Esophagus squamous epithelium (tissue), 5 donors: ENCODE measurements around the gene ZNF506. TPM values are rescaled to one million over a fixed set of nuclear protein-coding genes. Genes with fewer than 3 reads are reported as not detected.
"Not testable (repeated sequence)": the region's sequence is repeated elsewhere in the genome, so short reads cannot be mapped to it uniquely, and the experiment has no call there.

Experiments used
- DNase-seq: peaks from one replicate; lab custom pipeline; 2025; lab: John Stamatoyannopoulos, UW
- H3K27ac ChIP-seq, 4 donors: fragments of 200-600 bp; sonication (generic); one replicate each; pipeline ENCODE4 v1.5.1; 2016 to 2019; ENCODE audit warnings: mild to moderate bottlenecking in 1 of 4
- H3K27me3 ChIP-seq, 4 donors: fragments of 200-600 bp; sonication (generic); 1 replicate in 3 of 4; 2 replicates in 1 of 4; pipeline versions ENCODE4 v1.5.1 to v1.6.0; 2017 to 2021; ENCODE audit warnings: antibody characterized with exemption in 1 of 4
- H3K36me3 ChIP-seq, 3 donors: fragments of 200-600 bp; sonication (generic); one replicate each; pipeline ENCODE4 v1.5.1; 2016 to 2019
- H3K4me1 ChIP-seq, 3 donors: fragments of 200-600 bp; sonication (generic); one replicate each; pipeline ENCODE4 v1.5.1; 2017 to 2019
- H3K4me3 ChIP-seq, 4 donors: fragments of 200-600 bp; sonication (generic); 1 replicate in 3 of 4; 2 replicates in 1 of 4; pipeline ENCODE4 v1.5.1; 2016 to 2019; ENCODE audit warnings: mild to moderate bottlenecking in 2 of 4, moderate library complexity in 1 of 4
- H3K9me3 ChIP-seq, 3 donors: fragments of 200-600 bp; sonication (generic); one replicate each; pipeline ENCODE4 v1.5.1; 2016 to 2019
- POLR2A ChIP-seq, 4 donors: fragments of 450-650 bp; IDR thresholded peaks; one replicate each; pipeline ENCODE4 v1.6.1; 2017; ENCODE audit warnings: antibody characterized with exemption in 4 of 4, mild to moderate bottlenecking in 4 of 4, moderate library complexity in 3 of 4
- WGBS, 2 donors: methylation state at CpG; one replicate each; pipeline ENCODE4 v1.1.5; 2018; 5-methylcytosine and 5-hydroxymethylcytosine counted together
- intact Hi-C: fragments of 100-400 bp; cut with DNase I; formaldehyde crosslinking; loops from one replicate; pipeline ENCODE4 v1.15.0; 2022
- total RNA-seq, 4 donors: library from RNA; depleted of rRNA; stranded (reverse); fragments of >200 nt; gene quantifications; one replicate each; pipeline ENCODE4 v1.1.0, GENCODE V29; 2016
- TF ChIP-seq, protein P1 (sequence below), 6 experiments: fragments of 450-650 bp in 4 of 6; fragments of 200-600 bp in 2 of 6; sonication (generic) in 2 of 6; IDR thresholded peaks; one replicate each; pipeline ENCODE4 v1.5.1; 2016 to 2019; ENCODE audit warnings: antibody characterized with exemption in 6 of 6, mild to moderate bottlenecking in 4 of 6, moderate library complexity in 4 of 6
- donor health status: DM: yes; HTN: yes; CAD: no.

The ZNF506 gene
- total RNA-seq, 4 donors from 2014 or later: 12.1 to 24.0 (median 17.8) TPM

DNA sequence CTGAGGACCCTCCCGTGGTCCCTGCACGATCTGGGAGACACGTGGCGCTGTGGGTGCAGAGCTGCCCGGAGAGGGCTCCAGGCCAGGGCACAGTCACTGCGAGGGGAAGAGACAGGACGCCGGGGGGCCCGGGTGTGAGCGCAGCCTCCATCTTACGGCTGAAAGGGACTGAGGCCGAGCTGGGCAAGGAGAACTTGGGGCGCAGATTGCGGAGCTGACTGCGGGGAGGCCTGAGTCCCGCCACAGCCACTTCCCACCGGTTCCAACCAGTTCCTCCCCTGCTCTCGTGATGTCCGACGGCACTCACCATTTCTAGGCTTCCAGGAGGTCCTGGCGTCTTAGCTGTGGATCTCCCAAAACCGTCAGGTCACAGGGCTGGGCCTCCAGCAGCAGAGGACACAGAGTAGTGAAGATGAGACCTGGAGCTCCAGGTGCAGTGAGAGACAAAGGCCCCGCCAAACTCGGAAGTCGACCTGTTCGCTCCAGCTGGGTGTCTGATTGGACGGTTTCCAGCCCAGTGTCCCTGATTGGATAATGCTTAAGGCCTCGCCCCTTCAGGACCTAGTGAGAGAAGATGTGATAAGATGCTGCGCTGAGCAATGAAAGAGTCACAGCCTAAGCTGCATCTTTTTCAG is 39.3 kb upstream of the ZNF506 start:
- 22 to 28% methylated on average over 4 to 14 of the region's 29 CpGs for WGBS, 2 donors
- DNase-seq: no peak

DNA sequence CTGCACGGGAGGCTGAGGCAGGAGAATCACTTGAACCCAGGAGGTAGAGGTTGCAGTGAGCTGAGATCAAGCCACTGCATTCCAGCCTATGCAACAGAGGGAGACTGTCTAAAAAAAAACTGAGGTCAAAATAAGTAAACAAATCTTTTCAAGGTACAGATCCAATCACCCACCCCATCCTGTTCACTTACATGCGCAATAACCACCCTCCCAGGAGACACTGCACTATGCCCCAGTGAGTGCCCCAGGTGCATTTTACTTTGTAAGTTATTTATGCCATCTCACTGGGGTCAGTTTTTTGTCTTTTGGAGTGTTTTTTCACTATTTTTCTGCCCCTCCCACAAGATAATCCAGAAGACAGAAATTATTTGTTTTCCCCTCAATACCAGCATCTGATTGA is 37.2 kb upstream of the ZNF506 start:
- 85 to 88% methylated on average over 2 of the region's 2 CpGs for WGBS, 2 donors
- H3K36me3 ChIP-seq: no peaks in the 10 kb centered on the region
- H3K4me3 ChIP-seq: no peak overlapping the region
- H3K4me1 ChIP-seq: no peaks in the 10 kb centered on the region
- no peak for DNase-seq
- H3K9me3 ChIP-seq: peaks cover 0 to 14% (median 0%) of the 10 kb centered on the region in 3 donors
- no peak overlapping the region for H3K27ac ChIP-seq
- TF ChIP-seq, protein P1, sequence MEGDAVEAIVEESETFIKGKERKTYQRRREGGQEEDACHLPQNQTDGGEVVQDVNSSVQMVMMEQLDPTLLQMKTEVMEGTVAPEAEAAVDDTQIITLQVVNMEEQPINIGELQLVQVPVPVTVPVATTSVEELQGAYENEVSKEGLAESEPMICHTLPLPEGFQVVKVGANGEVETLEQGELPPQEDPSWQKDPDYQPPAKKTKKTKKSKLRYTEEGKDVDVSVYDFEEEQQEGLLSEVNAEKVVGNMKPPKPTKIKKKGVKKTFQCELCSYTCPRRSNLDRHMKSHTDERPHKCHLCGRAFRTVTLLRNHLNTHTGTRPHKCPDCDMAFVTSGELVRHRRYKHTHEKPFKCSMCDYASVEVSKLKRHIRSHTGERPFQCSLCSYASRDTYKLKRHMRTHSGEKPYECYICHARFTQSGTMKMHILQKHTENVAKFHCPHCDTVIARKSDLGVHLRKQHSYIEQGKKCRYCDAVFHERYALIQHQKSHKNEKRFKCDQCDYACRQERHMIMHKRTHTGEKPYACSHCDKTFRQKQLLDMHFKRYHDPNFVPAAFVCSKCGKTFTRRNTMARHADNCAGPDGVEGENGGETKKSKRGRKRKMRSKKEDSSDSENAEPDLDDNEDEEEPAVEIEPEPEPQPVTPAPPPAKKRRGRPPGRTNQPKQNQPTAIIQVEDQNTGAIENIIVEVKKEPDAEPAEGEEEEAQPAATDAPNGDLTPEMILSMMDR (IDR thresholded peaks at IDR 0.05): no peak
- no peak for TF ChIP-seq POLR2A (IDR thresholded peaks at IDR 0.05)
- peaks cover 0 to 12% (median 1%) of the 10 kb centered on the region in 4 donors for H3K27me3 ChIP-seq
- intact Hi-C loops: no loop called here

More for the DNA sequence above, 39.3 kb upstream of the ZNF506 start:
- TF ChIP-seq POLR2A (IDR thresholded peaks at IDR 0.05): no peak
- TF ChIP-seq, protein P1 (IDR thresholded peaks at IDR 0.05): no peak
- intact Hi-C loops: no loop called here
- Histone ChIP-seq H3K4me1 (peaks cover 0 to 6% (median 0%) of the 10 kb centered on the region in 3 donors), H3K9me3 (peaks cover 0 to 18% (median 0%) of the 10 kb centered on the region in 3 donors), H3K4me3 (peak overlapping the region in 3 of 4 donors; percentile 11 to 35 (median 27)), H3K27ac (no peak overlapping the region), H3K27me3 (peaks cover 0 to 12% (median 1%) of the 10 kb centered on the region in 4 donors), H3K36me3 (no peaks in the 10 kb centered on the region)

DNA sequence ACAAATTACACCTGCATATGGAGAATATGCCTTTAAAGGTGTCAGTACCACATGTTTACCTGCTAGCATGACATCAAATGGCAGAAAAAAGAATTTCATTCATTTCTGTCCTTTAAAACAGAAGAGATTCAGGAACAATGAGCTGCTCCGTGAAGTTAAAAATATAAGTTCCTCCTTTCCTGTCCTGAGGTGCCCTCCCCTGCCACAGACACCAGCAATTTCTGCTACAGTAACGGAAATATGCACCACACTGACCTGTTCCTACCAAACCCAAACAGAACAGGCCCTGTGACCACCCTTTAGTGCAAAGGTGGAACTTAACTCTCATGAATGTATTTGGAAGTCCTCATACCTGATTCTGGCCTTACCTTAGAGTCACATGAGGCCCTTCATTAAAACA is 30.2 kb upstream of the ZNF506 start:
- H3K36me3 ChIP-seq, intact Hi-C loops: not testable (repeated sequence)
- 36 to 71% methylated on average over 2 of the region's 2 CpGs for WGBS, 2 donors

DNA sequence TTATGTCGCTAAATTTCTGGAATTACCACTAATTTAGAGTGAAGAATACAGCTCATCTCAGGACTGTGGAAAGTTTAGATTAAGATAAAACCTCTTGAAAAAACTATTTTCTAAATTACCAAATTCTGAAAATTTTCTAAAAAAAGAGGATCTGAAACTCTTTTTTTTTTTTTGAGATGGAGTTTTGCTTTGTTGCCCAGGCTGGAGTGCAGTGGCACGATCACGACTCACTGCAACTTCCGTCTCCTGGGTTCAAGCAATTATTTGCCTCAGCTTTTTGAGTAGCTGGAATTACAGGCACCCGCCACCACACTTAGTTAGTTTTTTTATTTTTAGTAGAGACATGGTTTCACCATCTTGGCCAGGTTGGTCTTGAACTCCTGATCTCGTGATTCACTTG is 27.5 kb upstream of the ZNF506 start:
- no peaks in the 10 kb centered on the region for H3K27me3 ChIP-seq
- 79 to 82% methylated on average over 6 of the region's 6 CpGs for WGBS, 2 donors
- no peaks in the 10 kb centered on the region for H3K36me3 ChIP-seq
- peaks cover 0 to 17% (median 0%) of the 10 kb centered on the region in 3 donors for H3K9me3 ChIP-seq
- no peaks in the 10 kb centered on the region for H3K4me1 ChIP-seq
- TF ChIP-seq, protein P1 (IDR thresholded peaks at IDR 0.05): no peak
- no peak for TF ChIP-seq POLR2A (IDR thresholded peaks at IDR 0.05)
- no peak overlapping the region for H3K27ac ChIP-seq
- no peak for DNase-seq
- intact Hi-C loops: no loop called here
- H3K4me3 ChIP-seq: no peak overlapping the region

More for the DNA sequence above, 30.2 kb upstream of the ZNF506 start:
- H3K4me3 ChIP-seq, DNase-seq, H3K4me1 ChIP-seq, H3K9me3 ChIP-seq, H3K27me3 ChIP-seq, H3K27ac ChIP-seq: not testable (repeated sequence)

DNA sequence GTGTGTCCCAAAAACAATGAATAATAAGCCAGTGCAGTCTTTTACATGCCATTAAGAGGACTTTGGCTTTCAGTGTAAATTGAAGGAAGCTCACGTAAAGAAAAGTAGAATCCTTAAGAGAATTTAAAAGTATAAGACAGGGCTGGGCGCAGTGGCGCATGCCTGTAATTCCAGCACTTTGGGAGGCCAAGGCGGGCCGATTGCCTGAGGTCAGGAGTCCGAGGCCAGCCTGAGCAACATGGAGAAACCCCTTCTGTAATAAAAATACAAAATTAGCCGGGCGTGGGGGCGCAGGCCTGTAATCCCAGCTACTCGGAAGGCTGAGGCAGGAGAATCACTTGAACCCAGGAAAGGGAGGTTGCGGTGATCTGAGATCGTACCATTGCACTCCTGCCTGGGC is 26.2 kb upstream of the ZNF506 start:
- peaks cover 0 to 30% (median 0%) of the 10 kb centered on the region in 3 donors for H3K9me3 ChIP-seq
- TF ChIP-seq, protein P1 (IDR thresholded peaks at IDR 0.05): no peak
- no peak for TF ChIP-seq POLR2A (IDR thresholded peaks at IDR 0.05)
- H3K36me3 ChIP-seq: no peaks in the 10 kb centered on the region
- H3K27ac ChIP-seq: no peak overlapping the region
- H3K4me1 ChIP-seq: no peaks in the 10 kb centered on the region
- no peak for DNase-seq
- intact Hi-C loops: no loop called here
- H3K27me3 ChIP-seq: no peaks in the 10 kb centered on the region
- no peak overlapping the region for H3K4me3 ChIP-seq
- WGBS, 2 donors: 90 to 92% methylated on average over 12 of the region's 12 CpGs
